C4-2B (cell line): ENCODE data around the gene NDFIP1.

Experiments
- ZFX ChIP-seq: fragments of 450-650 bp; IDR thresholded peaks from 2 replicates; pipeline ENCODE4 v1.6.1; 2017
- TF ChIP-seq, protein P1 (sequence below): fragments of 450-650 bp; conservative IDR thresholded peaks from 2 replicates; pipeline ENCODE4 v1.5.1; 2017; ENCODE audit warnings: mild to moderate bottlenecking

DNA sequence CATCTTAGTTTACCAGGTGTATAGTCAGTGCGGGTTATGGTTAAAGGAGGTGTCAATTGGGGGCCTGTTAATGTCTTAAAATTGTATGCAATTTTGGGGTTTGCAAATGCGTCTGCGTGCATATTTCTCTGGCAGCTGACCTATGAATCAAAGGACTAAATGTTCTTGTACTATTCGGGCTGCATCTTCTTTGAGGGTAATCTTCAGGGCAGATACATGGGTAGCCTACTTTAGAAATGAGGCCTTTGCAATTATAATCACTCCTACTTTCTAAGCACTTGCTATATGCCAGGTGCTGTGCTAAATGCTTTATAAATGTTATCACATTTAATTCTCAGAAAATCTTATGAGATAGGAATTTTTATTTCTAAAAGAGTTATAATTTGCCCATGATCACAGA, 58.2 kb downstream of the NDFIP1 start:
- TF ChIP-seq, protein P1, sequence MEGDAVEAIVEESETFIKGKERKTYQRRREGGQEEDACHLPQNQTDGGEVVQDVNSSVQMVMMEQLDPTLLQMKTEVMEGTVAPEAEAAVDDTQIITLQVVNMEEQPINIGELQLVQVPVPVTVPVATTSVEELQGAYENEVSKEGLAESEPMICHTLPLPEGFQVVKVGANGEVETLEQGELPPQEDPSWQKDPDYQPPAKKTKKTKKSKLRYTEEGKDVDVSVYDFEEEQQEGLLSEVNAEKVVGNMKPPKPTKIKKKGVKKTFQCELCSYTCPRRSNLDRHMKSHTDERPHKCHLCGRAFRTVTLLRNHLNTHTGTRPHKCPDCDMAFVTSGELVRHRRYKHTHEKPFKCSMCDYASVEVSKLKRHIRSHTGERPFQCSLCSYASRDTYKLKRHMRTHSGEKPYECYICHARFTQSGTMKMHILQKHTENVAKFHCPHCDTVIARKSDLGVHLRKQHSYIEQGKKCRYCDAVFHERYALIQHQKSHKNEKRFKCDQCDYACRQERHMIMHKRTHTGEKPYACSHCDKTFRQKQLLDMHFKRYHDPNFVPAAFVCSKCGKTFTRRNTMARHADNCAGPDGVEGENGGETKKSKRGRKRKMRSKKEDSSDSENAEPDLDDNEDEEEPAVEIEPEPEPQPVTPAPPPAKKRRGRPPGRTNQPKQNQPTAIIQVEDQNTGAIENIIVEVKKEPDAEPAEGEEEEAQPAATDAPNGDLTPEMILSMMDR: no peak
- TF ChIP-seq ZFX: no peak
